H9 (cell line): ENCODE data around the gene RNPEP. TPM values are rescaled to one million over a fixed set of nuclear protein-coding genes. Genes with fewer than 3 reads are reported as not detected.
"Not testable (repeated sequence)": the region's sequence is repeated elsewhere in the genome, so short reads cannot be mapped to it uniquely, and the experiment has no call there.

Source experiments
- DNase-seq: peaks from one replicate; pipeline ENCODE4 v3.0.0-alpha.2; 2017
- H2AFZ ChIP-seq: one replicate; pipeline ENCODE4 v1.6.1; 2013; ENCODE audit warnings: mild to moderate bottlenecking, low read length, control low read depth, moderate library complexity
- H2AK5ac ChIP-seq: 2 replicates; pipeline ENCODE4 v1.6.1; 2013; ENCODE audit warnings: low read length, control low read depth, mixed read lengths; ENCODE audit not compliant: insufficient read length
- H2BK120ac ChIP-seq: one replicate; pipeline ENCODE4 v1.6.1; 2013; ENCODE audit warnings: low read depth, mild to moderate bottlenecking, low read length, control low read depth, inconsistent platforms; ENCODE audit not compliant: poor library complexity, severe bottlenecking
- H2BK12ac ChIP-seq: 2 replicates; pipeline ENCODE4 v1.6.1; 2013; ENCODE audit warnings: low read length, control low read depth, mixed read lengths, low read depth; ENCODE audit not compliant: insufficient read length
- H2BK15ac ChIP-seq: 2 replicates; pipeline ENCODE4 v1.6.1; 2013; ENCODE audit warnings: low read depth, low read length, control low read depth
- H2BK20ac ChIP-seq: one replicate; pipeline ENCODE4 v1.6.1; 2013; ENCODE audit warnings: low read depth, mild to moderate bottlenecking, low read length, control low read depth, inconsistent platforms; ENCODE audit not compliant: poor library complexity, severe bottlenecking
- H2BK5ac ChIP-seq: 2 replicates; pipeline ENCODE4 v1.6.1; 2013; ENCODE audit warnings: low read length, control low read depth, mixed read lengths; ENCODE audit not compliant: insufficient read length
- H3K14ac ChIP-seq: 2 replicates; pipeline ENCODE4 v1.6.1; 2013; ENCODE audit warnings: low read length, control low read depth; ENCODE audit not compliant: insufficient read depth
- H3K18ac ChIP-seq: 2 replicates; pipeline ENCODE4 v1.6.1; 2013; ENCODE audit warnings: low read depth, mild to moderate bottlenecking, mixed read lengths, low read length, control low read depth; ENCODE audit not compliant: insufficient read length
- H3K23ac ChIP-seq: 2 replicates; pipeline ENCODE4 v1.6.1; 2013; ENCODE audit warnings: low read length, control low read depth, mixed read lengths, low read depth; ENCODE audit not compliant: insufficient read length
- H3K23me2 ChIP-seq: 2 replicates; pipeline ENCODE4 v1.6.1; 2013; ENCODE audit warnings: low read depth, mild to moderate bottlenecking, mixed read lengths, low read length, control low read depth; ENCODE audit not compliant: insufficient read length, poor library complexity, severe bottlenecking
- H3K27ac ChIP-seq: 2 replicates; pipeline ENCODE4 v1.5.1; 2013; ENCODE audit warnings: low read length, control low read depth, mixed read lengths, low read depth; ENCODE audit not compliant: insufficient read length
- H3K27me3 ChIP-seq: 2 replicates; pipeline ENCODE4 v1.6.1; 2013; ENCODE audit warnings: low read length, control low read depth, inconsistent platforms; ENCODE audit not compliant: insufficient read depth
- H3K4ac ChIP-seq: 2 replicates; pipeline ENCODE4 v1.6.1; 2013; ENCODE audit warnings: low read depth, mild to moderate bottlenecking, control low read depth, inconsistent platforms, low read length, moderate library complexity
- H3K4me1 ChIP-seq: 2 replicates; pipeline ENCODE4 v1.6.1; 2013; ENCODE audit warnings: low read length, control low read depth, inconsistent platforms; ENCODE audit not compliant: insufficient read depth
- H3K4me2 ChIP-seq: 2 replicates; pipeline ENCODE4 v1.6.1; 2013; ENCODE audit warnings: low read length, control low read depth, mixed read lengths; ENCODE audit not compliant: insufficient read length, insufficient read depth
- H3K56ac ChIP-seq: 2 replicates; pipeline ENCODE4 v1.6.1; 2013; ENCODE audit warnings: low read depth, mild to moderate bottlenecking, mixed read lengths, low read length, control low read depth; ENCODE audit not compliant: insufficient read length
- H3K79me1 ChIP-seq: 2 replicates; pipeline ENCODE4 v1.6.1; 2013; ENCODE audit warnings: low read depth, mild to moderate bottlenecking, moderate library complexity, low read length, control low read depth, inconsistent platforms; ENCODE audit not compliant: insufficient read depth, poor library complexity, severe bottlenecking
- H3K79me2 ChIP-seq: 2 replicates; pipeline ENCODE4 v1.6.1; 2013; ENCODE audit warnings: low read length, control low read depth, inconsistent platforms; ENCODE audit not compliant: insufficient read depth
- H3K9ac ChIP-seq: 2 replicates; pipeline ENCODE4 v1.6.1; 2013; ENCODE audit warnings: low read length, control low read depth, mixed read lengths; ENCODE audit not compliant: insufficient read length; ENCODE audit errors: extremely low read depth
- H3K9me3 ChIP-seq: one replicate; pipeline ENCODE4 v1.6.1; 2013; ENCODE audit warnings: low read depth, low read length, inconsistent platforms; ENCODE audit not compliant: control insufficient read depth
- H3T11ph ChIP-seq: one replicate; pipeline ENCODE4 v1.6.1; 2013; ENCODE audit warnings: mild to moderate bottlenecking, low read length, control low read depth, inconsistent platforms
- H4K20me1 ChIP-seq: one replicate; pipeline ENCODE4 v1.6.1; 2013; ENCODE audit not compliant: control insufficient read depth, insufficient read length, insufficient read depth
- H4K5ac ChIP-seq: 2 replicates; pipeline ENCODE4 v1.6.1; 2013; ENCODE audit warnings: low read depth, mild to moderate bottlenecking, mixed read lengths, low read length, control low read depth; ENCODE audit not compliant: insufficient read length
- H4K8ac ChIP-seq: replicated peaks from 2 replicates; pipeline ENCODE4 v1.6.1; 2013; ENCODE audit warnings: low read length, control low read depth, mixed read lengths, low read depth; ENCODE audit not compliant: insufficient read length
- H4K91ac ChIP-seq: 2 replicates; pipeline ENCODE4 v1.6.1; 2013; ENCODE audit warnings: low read depth, mild to moderate bottlenecking, moderate library complexity, mixed read lengths, low read length, control low read depth; ENCODE audit not compliant: insufficient read length
- H3K27ac Mint-ChIP-seq, 3 experiments: 2 replicates in 2 of 3; 3 replicates in 1 of 3; pipeline ENCODE4 v1.8.0; 2020 to 2021; ENCODE audit warnings: mixed read lengths in 3 of 3, mild to moderate bottlenecking in 1 of 3, moderate library complexity in 1 of 3
- H3K27me3 Mint-ChIP-seq: 2 replicates; pipeline ENCODE4 v1.8.0; 2021; ENCODE audit warnings: low read depth, mild to moderate bottlenecking, moderate library complexity, mixed read lengths
- H3K36me3 Mint-ChIP-seq, 3 experiments: 2 replicates in 2 of 3; 3 replicates in 1 of 3; pipeline ENCODE4 v1.8.0; 2020 to 2021; ENCODE audit warnings: low read depth in 3 of 3, mixed read lengths in 3 of 3; ENCODE audit not compliant: insufficient read depth in 1 of 3
- H3K4me1 Mint-ChIP-seq, 2 experiments: 2 replicates each; pipeline ENCODE4 v1.8.0; 2020; ENCODE audit warnings: mixed read lengths in 2 of 2
- H3K4me3 Mint-ChIP-seq, 2 experiments: 2 replicates in 1 of 2; 3 replicates in 1 of 2; pipeline ENCODE4 v1.8.0; 2020 to 2021; ENCODE audit warnings: mild to moderate bottlenecking in 2 of 2, mixed read lengths in 2 of 2, moderate library complexity in 1 of 2
- H3K9me3 Mint-ChIP-seq, 2 experiments: 2 replicates in 1 of 2; 3 replicates in 1 of 2; pipeline ENCODE4 v1.8.0; 2020; ENCODE audit warnings: mild to moderate bottlenecking in 2 of 2, mixed read lengths in 2 of 2, moderate library complexity in 1 of 2
- WGBS: extraction: QIAGEN DNeasy Blood & Tissue Kit; methylation state at CpG from one replicate; pipeline ENCODE4 v1.1.7; 2013; ENCODE audit warnings: missing lambda C conversion rate, low lambda C conversion rate, mixed read lengths; ENCODE audit not compliant: insufficient read length; ENCODE audit errors: extremely low coverage; 5-methylcytosine and 5-hydroxymethylcytosine counted together
- total RNA-seq: library from RNA; stranded (reverse); gene quantifications from 2 replicates; pipeline ENCODE4 v1.2.1, GENCODE V29; 2021
- TF ChIP-seq, protein P1 (sequence below): fragments of 200-600 bp; sonication (generic); conservative IDR thresholded peaks from 3 replicates; pipeline ENCODE4 v1.8.0; 2021; ENCODE audit warnings: antibody characterized with exemption, mild to moderate bottlenecking

The RNPEP gene
- total RNA-seq, 1 experiment from 2014 or later, result 49.9 TPM

DNA sequence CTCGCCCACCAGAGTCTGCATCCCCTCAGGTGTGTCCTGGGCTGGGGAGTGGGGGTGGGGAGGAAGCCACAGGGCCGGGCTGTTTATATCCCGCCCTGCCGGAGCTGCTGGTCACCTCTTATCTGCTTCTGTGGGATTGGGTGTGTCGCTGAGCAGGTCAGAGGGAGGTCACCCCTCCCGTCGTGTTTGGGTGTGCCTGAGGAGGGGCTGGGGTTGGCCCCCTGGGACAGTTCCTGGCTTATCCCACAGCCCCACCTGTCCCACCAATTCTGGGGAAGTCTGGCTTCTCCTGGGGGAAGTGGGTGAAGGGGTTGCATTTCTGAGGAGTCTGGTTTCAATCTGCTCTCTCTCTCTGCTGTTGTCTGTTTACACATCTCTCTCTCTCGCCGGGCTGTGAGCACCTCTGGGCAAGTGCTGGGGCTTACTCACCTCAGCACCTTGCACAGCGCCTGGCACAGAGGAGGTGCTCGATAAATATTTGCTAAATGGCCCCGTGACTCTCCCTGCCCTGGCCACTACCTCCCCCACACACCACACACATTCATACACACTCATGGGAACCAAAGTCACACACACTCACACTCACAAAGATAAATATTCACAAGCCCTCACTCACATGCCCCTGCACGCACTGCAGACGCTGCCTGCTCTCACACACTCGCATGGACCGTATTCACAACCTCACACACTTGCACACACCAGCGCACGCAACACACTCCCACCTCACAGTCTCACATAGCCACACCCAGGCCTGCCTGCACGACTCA, 36.2 kb downstream of the RNPEP start:
- TF ChIP-seq, protein P1, sequence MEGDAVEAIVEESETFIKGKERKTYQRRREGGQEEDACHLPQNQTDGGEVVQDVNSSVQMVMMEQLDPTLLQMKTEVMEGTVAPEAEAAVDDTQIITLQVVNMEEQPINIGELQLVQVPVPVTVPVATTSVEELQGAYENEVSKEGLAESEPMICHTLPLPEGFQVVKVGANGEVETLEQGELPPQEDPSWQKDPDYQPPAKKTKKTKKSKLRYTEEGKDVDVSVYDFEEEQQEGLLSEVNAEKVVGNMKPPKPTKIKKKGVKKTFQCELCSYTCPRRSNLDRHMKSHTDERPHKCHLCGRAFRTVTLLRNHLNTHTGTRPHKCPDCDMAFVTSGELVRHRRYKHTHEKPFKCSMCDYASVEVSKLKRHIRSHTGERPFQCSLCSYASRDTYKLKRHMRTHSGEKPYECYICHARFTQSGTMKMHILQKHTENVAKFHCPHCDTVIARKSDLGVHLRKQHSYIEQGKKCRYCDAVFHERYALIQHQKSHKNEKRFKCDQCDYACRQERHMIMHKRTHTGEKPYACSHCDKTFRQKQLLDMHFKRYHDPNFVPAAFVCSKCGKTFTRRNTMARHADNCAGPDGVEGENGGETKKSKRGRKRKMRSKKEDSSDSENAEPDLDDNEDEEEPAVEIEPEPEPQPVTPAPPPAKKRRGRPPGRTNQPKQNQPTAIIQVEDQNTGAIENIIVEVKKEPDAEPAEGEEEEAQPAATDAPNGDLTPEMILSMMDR, result no peak
- H3K23ac ChIP-seq, result no peak overlapping the region
- no peaks in the 10 kb centered on the region for H3K79me1 ChIP-seq
- H3T11ph ChIP-seq, result no peak overlapping the region
- H2BK15ac ChIP-seq, result no peak overlapping the region
- no peaks in the 10 kb centered on the region for H3K79me2 ChIP-seq
- H2AFZ ChIP-seq, result no peak overlapping the region
- H3K18ac ChIP-seq, result no peak overlapping the region
- peak overlapping the region in 1 of 2 experiments; percentile 19; a peak in 3 of 5 replicates for H3K4me3 Mint-ChIP-seq
- H3K9me3 Mint-ChIP-seq, result no peaks in the 10 kb centered on the region
- no peak overlapping the region for H4K91ac ChIP-seq
- no peak overlapping the region for H4K5ac ChIP-seq
- H2BK20ac ChIP-seq, result no peak overlapping the region
- H3K36me3 Mint-ChIP-seq, result peaks cover 0 to 29% (median 23%) of the 10 kb centered on the region in 3 experiments; a peak in 4 of 7 replicates
- WGBS, result no CpG with 5 or more reads among the region's 19 CpGs
- H3K4me1 Mint-ChIP-seq, result peaks cover 15 to 24% of the 10 kb centered on the region in 2 experiments
- H3K9ac ChIP-seq, result no peak overlapping the region
- no peaks in the 10 kb centered on the region; the same call in 1 of the 2 replicates for H3K27me3 ChIP-seq
- H4K8ac ChIP-seq, result no peak overlapping the region
- no peaks in the 10 kb centered on the region for H4K20me1 ChIP-seq
- no peak overlapping the region for H2BK120ac ChIP-seq
- H2AK5ac ChIP-seq, result no peak overlapping the region
- H3K27me3 Mint-ChIP-seq, result peaks cover 2% of the 10 kb centered on the region
- H3K56ac ChIP-seq, result no peak overlapping the region
- H3K9me3 ChIP-seq, result no peaks in the 10 kb centered on the region
- no peaks in the 10 kb centered on the region; the same call in 1 of the 2 replicates for H3K4me1 ChIP-seq
- H3K4ac ChIP-seq, result no peak overlapping the region
- H2BK12ac ChIP-seq, result no peak overlapping the region
- peak overlapping the region; percentile 52; the same call in 1 of the 2 replicates for H3K14ac ChIP-seq
- no peak overlapping the region for H2BK5ac ChIP-seq
- H3K23me2 ChIP-seq, result no peaks in the 10 kb centered on the region
- DNase-seq, result no peak
- H3K27ac ChIP-seq, result no peak overlapping the region
- H3K27ac Mint-ChIP-seq, result peak overlapping the region in 1 of 3 experiments; percentile 14; a peak in 2 of 7 replicates
- no peak overlapping the region for H3K4me2 ChIP-seq

DNA sequence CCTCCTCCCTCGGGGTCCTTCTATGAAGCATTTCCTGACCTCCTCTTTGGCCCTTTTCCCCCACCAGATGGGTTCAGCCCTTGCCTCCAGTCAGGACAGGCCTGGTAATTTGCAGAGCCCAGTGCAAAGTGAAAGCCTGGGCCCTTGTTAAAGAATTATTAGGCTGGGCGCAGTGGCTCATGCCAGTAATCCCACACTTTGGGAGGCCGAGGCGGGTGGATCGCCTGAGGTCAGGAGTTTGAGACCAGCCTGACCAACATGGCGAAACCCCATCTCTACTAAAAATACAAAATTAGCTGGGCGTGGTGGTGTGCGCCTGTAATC, 36.7 kb downstream of the RNPEP start:
- not testable (repeated sequence) for H3K79me2 ChIP-seq, H3K4me2 ChIP-seq, H4K5ac ChIP-seq, H3K9me3 ChIP-seq, H3K27ac ChIP-seq, H3K4ac ChIP-seq, H2AK5ac ChIP-seq, H3K9ac ChIP-seq, H2BK20ac ChIP-seq, H3K27me3 ChIP-seq, H3K23ac ChIP-seq, H3K56ac ChIP-seq, H3T11ph ChIP-seq, H2AFZ ChIP-seq, H3K23me2 ChIP-seq, H4K91ac ChIP-seq, H3K9me3 Mint-ChIP-seq, H4K20me1 ChIP-seq, H3K18ac ChIP-seq, DNase-seq, H3K4me1 ChIP-seq, H2BK120ac ChIP-seq, H2BK15ac ChIP-seq, H2BK5ac ChIP-seq, H4K8ac ChIP-seq, H2BK12ac ChIP-seq, H3K27me3 Mint-ChIP-seq, H3K79me1 ChIP-seq
- Mint-ChIP-seq H3K4me3 (peak overlapping the region in 1 of 2 experiments; percentile 19; a peak in 2 of 5 replicates), H3K27ac (peak overlapping the region in 1 of 3 experiments; percentile 14; a peak in 1 of 7 replicates), H3K4me1 (peaks cover 15 to 24% of the 10 kb centered on the region in 2 experiments), H3K36me3 (peaks cover 0 to 23% (median 18%) of the 10 kb centered on the region in 3 experiments; a peak in 4 of 7 replicates)
- WGBS, result no CpG with 5 or more reads among the region's 8 CpGs
- peak overlapping the region; percentile 52; the same call in 1 of the 2 replicates for H3K14ac ChIP-seq
